ENCODE measurements around the gene MYLK2.
"Not testable (repeated sequence)": the region's sequence is repeated elsewhere in the genome, so short reads cannot be mapped to it uniquely, and the experiment has no call there.

Gene MYLK2

GRCh38 chr20:31816221-31816620 is 2.9 kb upstream of the MYLK2 start:
- no peak for DNase-seq

DNA sequence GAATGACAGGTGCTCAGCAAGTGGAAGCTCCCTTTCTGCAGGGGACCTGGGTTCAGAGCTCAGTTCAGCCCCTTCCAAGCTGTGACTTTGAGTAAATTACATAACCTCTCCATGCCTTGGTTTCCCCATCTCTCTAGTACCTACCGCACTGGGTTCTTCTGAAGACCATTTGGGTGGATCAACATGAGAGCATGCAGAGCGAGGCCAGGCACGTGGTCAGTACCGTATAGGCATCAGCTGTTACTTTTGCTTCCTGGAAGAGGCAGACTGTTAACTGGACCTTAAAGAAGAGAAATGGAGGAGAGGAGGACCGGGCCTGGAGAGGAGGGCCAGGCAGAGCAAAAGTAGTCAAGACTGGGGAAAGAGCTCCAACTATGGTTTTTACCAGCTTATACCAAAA is 1.7 kb upstream of the MYLK2 start:
- DNase-seq, result no peak

DNA sequence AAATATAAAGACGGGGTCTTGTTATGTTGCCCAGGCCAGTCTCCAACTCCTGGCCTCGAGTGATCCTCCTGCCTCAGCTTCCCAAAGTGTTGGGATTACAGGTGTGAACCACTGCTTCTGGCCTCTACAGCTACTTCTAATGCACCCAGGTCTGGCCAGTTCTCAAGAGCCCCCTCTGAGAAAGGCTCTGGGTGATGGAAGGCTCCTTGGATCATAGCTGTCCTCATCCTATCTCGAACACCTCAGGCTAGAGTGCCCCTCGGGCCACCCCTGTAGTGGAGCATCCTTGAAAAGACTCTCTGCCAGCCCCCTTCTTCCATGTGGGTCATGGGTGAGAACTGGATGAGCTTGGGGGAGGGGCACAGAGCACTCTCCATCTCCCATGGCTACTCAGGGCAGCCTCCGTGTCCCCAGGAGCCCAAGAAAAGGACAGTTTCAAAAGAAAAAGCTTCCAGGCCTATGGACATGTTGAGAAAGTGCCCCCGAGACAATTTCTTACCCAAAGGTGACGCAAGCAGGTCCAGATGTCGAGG is 714 bp upstream of the MYLK2 start:
- DNase-seq, result no peak

- DNase-seq, result no peak
Observed at GRCh38 chr20:31820228-31820627, 1.1 kb downstream of the MYLK2 start.

GRCh38 chr20:31821427-31821826 is 2.3 kb downstream of the MYLK2 start:
- no peak for DNase-seq

DNA sequence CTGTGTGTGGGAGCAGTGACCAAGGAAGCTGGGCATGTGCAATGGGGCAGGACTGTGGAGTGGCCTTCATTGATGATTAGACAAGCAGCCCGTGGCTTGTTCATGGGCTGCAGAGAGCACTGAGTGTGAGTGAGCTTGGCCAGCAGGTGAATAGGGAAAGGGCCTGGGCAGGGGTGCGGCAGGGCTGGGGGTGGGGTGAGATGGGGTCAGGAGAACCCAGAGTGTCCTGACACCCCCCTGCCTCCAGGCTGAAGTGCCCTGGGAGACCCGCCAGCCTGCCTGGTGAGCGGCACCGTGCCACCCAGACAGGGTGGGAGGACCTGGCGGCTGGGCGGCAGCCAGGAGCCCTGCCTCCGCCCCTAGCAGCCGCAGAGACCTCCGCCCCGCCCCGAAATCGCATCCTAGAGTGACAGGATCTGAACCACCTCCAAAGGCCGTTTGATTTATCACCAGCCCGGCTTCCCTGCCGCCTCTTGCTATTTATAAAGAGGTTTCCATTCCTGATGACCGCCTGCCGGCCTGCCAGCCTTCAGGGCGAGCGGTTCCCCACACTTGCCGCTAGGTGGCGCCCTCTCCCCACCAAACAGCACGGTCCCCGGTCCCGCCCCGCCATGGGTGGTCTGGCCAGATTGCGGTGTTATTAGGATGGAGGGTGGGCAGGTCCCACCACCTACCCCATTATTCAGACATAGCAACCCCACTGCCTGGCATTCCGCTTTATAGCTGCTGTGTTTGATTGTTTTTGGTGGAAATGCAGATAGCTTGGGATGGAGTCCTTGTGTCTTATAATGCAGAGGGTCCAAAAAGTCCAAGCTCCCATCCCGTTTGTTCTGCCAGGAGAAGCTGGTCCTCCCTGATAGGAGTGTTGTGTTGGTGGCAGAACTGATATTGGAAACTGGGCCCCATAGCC is 3.5 kb downstream of the MYLK2 start:
- peak; percentile 68 for DNase-seq

DNA sequence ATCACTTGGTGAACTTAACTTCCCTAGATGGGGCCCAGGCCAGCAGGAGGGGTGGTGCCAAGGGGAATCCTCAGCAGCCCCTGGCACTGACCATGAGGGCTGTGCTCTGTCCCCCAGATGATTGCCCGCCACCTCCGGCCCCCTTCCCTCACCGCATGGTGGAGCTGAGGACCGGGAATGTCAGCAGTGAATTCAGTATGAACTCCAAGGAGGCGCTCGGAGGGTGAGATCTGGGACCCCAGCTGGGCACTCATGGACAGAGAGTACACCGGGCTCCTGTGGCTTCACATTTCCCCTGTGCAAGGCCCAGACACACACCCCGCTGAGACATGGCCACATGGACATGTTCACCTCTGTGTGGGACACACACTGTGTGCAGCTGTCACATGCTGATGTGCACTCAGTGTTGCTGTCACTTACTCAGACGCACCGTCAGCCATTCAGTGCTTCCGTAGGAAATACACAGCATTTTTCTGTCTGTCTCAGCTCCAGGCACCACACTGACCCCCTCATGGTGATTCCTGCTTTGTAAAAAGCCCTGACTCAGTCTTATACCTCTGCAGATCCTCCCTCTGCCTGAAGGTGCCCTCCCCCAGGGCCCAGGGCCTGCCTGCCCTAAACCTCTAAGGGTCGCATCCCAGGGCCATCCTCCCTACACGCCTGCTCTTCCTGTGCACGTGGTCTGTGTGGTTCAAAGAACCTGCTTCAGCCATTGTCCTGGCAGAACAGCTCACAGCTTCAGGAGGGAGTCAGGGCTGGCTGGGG is 4.4 kb downstream of the MYLK2 start:
- peak; percentile 32 for DNase-seq

DNA sequence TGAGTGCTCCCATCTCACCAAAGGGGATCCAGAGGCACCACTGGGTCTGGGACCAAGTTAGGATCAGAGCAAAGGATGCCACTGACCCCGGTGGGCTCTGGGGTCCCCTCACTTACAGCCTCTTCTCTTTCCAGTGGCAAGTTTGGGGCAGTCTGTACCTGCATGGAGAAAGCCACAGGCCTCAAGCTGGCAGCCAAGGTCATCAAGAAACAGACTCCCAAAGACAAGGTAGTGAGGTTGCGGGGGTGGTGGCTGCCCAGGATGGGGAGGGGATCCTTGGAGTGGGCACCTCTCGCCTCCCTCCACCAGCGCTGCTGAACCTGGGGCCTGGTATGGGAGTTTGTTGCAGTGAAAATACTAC is 4.9 kb downstream of the MYLK2 start:
- DNase-seq, result no peak

DNA sequence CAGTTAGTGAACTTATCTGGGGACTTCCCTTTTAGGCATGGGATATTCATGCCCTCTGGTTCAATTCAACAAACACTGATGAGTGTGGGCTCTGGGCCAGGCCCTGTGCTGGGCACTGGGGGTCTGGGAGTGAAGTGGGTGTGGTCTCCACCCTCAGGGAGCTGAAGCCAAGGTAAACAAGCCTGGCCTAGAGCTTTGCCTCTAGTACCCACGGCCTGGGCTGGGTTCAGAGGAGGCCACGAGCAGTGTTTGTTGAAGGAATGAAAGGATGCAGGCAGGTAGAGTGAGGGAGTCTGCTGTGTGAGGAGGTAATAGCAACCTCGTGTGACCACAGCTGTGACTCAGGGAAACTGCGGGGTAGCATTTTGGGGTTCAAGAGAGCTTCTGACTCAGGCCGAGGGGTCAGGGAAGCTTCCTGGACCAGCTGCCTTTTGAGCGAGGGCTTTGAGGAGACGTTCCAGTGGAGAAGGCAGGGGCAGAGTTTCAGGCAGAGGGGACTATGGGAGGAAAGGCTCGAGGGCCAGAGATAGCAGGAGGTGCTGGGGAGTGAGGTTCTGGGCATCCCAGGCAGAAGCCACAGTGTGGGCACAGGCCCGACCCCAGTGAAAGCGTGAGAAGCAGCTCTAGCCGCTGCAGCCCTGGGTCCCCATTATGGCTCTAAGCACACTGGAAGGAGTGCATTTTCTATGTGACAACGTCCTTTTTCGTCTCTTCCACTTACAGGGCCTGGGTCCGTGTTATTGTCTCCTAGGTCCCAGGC is 5.6 kb downstream of the MYLK2 start:
- no peak for DNase-seq

GRCh38 chr20:31826074-31826473 is 6.9 kb downstream of the MYLK2 start:
- no peak for DNase-seq

- no peak for DNase-seq
Observed at GRCh38 chr20:31827059-31827458, 7.9 kb downstream of the MYLK2 start.

DNA sequence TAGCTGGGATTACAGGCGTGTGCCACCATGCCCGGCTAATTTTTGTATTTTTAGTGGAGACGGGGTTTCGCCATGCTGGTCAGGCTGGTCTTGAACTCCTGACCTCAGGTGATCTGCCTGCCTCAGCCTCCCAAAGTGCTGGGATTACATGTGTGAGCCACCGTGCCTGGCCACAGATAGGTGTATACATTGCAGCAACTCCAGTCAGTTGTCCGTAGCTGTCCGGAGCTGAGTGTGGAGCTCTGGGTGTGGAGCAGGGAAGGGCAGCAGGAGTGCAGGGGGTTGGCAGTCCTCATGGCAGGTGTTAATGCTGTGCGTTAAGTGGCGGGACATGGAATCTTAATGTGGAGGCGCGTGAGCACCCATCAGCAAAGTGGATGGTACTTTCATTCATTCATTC is 8.9 kb downstream of the MYLK2 start:
- DNase-seq, result not testable (repeated sequence)

GRCh38 chr20:31829731-31830130 is 10.6 kb downstream of the MYLK2 start:
- DNase-seq, result no peak

GRCh38 chr20:31830406-31830981 is 11.3 kb downstream of the MYLK2 start:
- no peak for DNase-seq

- no peak for DNase-seq
Observed at GRCh38 chr20:31831211-31831610, 12.1 kb downstream of the MYLK2 start.

GRCh38 chr20:31831771-31832306 is 12.7 kb downstream of the MYLK2 start:
- no peak for DNase-seq

DNA sequence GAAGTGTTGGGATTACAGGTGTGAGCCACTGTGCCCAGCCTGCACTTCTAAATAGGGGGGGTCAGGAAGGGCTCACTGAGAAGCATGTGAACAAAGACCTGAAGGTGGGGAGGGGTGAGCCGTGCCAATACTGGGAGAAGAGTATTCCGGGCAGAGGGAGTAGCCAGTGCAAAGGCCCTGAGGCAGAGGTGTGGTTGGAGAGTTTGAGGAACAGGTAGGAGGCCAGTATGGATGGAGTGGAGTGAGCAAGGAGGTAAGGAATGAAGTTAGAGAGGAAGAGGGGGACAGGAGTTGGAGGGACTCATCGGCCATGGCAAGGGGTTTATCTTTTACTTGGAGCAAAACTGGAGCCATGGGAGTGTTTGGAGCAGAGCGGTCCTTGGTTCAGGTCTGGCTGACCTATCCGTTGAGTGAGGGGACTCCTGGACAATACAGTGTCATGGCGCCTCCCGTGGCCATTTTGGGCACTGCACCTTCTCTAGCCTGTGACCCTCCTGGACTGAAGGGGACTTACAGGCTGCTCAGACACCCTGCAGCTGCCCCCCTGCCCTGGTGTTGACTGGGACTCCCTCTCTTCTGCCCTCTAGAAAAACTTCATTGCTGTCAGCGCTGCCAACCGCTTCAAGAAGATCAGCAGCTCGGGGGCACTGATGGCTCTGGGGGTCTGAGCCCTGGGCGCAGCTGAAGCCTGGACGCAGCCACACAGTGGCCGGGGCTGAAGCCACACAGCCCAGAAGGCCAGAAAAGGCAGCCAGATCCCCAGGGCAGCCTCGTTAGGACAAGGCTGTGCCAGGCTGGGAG is 14.2 kb downstream of the MYLK2 start:
- DNase-seq, result no peak

GRCh38 chr20:31833931-31834521 is 14.9 kb downstream of the MYLK2 start:
- DNase-seq, result no peak

- DNase-seq, result no peak
Observed at GRCh38 chr20:31835554-31835953, 16.4 kb downstream of the MYLK2 start.

GRCh38 chr20:31835977-31836852 is 17.1 kb downstream of the MYLK2 start:
- peak; percentile 89 for DNase-seq
